Lower leg skin (tissue), 3 donors: ENCODE results near the gene PM20D1.

Source experiments
- CTCF ChIP-seq, 3 donors: fragments of 450-650 bp; IDR thresholded peaks; one replicate each; pipeline ENCODE4 v1.5.1; 2016; ENCODE audit warnings: antibody characterized with exemption in 3 of 3, mild to moderate bottlenecking in 3 of 3, moderate library complexity in 2 of 3
- POLR2A ChIP-seq, 2 donors: fragments of 450-650 bp; IDR thresholded peaks; one replicate each; pipeline ENCODE4 v1.6.1; 2016 to 2017; ENCODE audit warnings: antibody characterized with exemption in 2 of 2, mild to moderate bottlenecking in 1 of 2, moderate library complexity in 1 of 2

DNA sequence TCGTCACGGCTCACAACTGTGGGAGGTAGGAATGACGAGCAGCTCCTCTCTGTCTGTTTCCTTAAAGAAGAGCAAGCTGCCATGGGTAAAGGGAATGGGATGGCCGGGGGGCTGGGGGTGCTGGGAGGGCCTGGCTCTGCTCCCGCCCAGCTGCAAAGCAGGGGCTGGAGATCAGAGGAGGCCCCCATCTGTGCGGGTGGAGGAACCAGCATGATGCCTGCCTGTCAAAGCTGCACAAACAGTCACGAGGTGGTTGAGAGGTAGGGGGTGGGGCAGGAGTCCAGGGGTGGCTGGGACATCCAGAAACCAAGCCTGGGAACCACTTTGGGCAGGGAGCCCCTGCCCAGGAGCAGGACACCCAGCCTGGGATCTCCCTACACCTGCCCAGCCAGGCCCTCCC lies 49.5 kb downstream of the PM20D1 start:
- TF ChIP-seq CTCF (IDR thresholded peaks at IDR 0.05) (no peak), POLR2A (IDR thresholded peaks at IDR 0.05) (no peak)
